Measurements from ENCODE around the gene PEBP1.

The PEBP1 gene

DNA sequence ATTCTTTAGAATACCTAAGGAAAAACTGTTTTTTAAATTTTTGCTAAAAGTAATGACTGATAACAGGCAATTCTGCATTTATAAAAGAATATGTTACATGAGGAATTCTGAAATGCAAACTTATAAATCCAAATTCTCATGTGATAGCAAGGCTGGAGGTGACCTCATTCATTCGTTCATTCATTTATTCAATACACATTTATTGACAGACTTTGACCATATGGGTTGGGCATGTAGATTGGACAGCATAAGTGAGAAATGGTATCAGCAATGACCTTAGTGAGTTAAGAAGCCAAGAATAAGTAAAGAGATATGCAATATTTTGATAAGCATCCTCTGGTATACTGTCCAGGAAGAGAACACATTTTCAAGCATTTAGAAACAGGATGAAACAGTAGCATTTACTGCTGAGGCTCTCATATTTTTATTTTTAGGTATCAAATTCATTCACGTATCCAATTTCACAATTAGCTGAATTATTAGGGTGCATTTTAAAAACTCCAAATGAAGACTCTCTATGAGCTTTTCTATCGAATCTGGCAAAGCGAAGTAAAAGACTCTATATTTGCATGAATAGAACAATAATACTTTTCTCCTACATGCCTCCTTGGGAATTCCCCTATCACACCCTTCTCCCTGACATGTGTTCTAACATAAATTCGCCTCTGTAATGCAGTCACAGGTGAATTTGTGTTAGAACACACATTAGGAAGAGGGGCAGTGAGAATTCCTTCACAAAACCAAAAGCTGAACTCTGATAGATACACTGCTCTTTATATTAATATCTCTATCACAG is 49.9 kb downstream of the PEBP1 start:
- Histone ChIP-seq H3K36me3 (ENCODE audit: control insufficient read depth in 2 of 2, insufficient read depth in 1 of 2, low read length in 2 of 2) (peaks cover 0 to 4% of the 10 kb centered on the region in 2 experiments; a peak in 1 of 3 replicates), H3K4me1 (ENCODE audit: control insufficient read depth, insufficient read depth, low read length) (no peaks in the 10 kb centered on the region), H3K27ac (ENCODE audit: extremely low read depth, low read depth, low read length) (no peak overlapping the region), H3K9me3 (ENCODE audit: control insufficient read depth, insufficient read depth, low read depth, low read length) (no peaks in the 10 kb centered on the region), H3K4me3 (ENCODE audit: low read depth, low read length) (no peak overlapping the region)
- TF ChIP-seq SP3 (tag by site-specific recombination; IDR thresholded peaks at IDR 0.05): no peak
- no peak for TF ChIP-seq ZSCAN30 (tag by site-specific recombination; IDR thresholded peaks at IDR 0.05)
- TF ChIP-seq OVOL3 (tag by site-specific recombination; IDR thresholded peaks at IDR 0.05): no peak
- no peak for TF ChIP-seq ZNF549 (tag by site-specific recombination; IDR thresholded peaks at IDR 0.05)
- TF ChIP-seq ZNF426 (tag by site-specific recombination; IDR thresholded peaks at IDR 0.05): no peak
- TF ChIP-seq ZNF394 (tag by site-specific recombination; IDR thresholded peaks at IDR 0.05; ENCODE audit: borderline replicate concordance): no peak
- TF ChIP-seq ZNF585B (tag by site-specific recombination; IDR thresholded peaks at IDR 0.05): no peak
- ChIA-PET POLR2A (no interaction called here), CTCF (interaction anchor here (0.6 to 6.8 kb wide), 4 partner anchors 24 to 374 kb away, joined by 3 to 125 read pairs (median 4); partner anchors contain the start of gene SUDS3)

DNA sequence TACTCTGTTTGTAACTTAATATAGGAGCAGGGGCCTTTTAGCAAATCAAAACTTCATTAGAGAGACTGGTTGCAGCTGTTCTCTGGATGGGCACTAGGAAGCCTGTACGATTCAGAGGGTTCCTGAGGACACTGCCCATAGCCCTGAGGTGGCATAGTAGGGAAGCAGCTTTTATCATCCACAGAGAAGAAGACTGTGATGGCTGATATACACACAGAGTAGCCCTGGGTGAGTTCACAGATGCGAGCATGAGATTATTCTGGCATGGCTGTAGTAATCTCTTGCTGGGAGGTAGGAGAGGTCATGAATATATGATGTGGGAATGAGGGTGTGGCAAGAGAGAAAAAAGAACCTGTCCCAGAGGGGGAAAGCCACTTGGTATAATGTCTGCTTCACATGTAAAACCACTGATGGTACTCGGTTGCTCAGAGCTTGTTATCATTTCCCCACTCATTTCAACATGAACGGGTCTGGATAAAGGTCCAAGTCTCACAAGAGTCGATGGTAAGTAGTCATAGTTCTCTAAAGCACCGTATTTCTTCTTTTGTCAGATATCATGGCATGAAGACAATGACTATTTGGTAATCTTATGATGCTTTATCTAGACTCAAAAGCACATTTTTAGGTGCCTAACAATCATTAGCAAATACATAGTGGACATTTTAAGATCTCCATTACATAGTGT is 52.0 kb downstream of the PEBP1 start:
- no peaks in the 10 kb centered on the region for H3K36me3 ChIP-seq (ENCODE audit: control insufficient read depth in 2 of 2, insufficient read depth in 1 of 2, low read length in 2 of 2)
- CTCF ChIA-PET: interaction anchor here (0.6 to 0.8 kb wide), 2 partner anchors 97 to 190 kb away, joined by 3 to 8 read pairs; no protein-coding TSS in a partner anchor
- TF ChIP-seq ZNF221 (tag by site-specific recombination; IDR thresholded peaks at IDR 0.05; ENCODE audit: borderline replicate concordance) (no peak), ZNF394 (tag by site-specific recombination; IDR thresholded peaks at IDR 0.05; ENCODE audit: borderline replicate concordance) (no peak), BCL11B (tag by site-specific recombination; IDR thresholded peaks at IDR 0.05; ENCODE audit: low read depth) (no peak), ZNF830 (tag by site-specific recombination; IDR thresholded peaks at IDR 0.05; ENCODE audit: low read depth) (no peak), ZNF146 (tag by site-specific recombination; IDR thresholded peaks at IDR 0.05) (no peak), ZNF2 (tag by site-specific recombination; IDR thresholded peaks at IDR 0.05) (no peak), ZNF585B (tag by site-specific recombination; IDR thresholded peaks at IDR 0.05) (no peak), GFI1B (tag by site-specific recombination; IDR thresholded peaks at IDR 0.05) (no peak), ZNF837 (tag by site-specific recombination; IDR thresholded peaks at IDR 0.05) (no peak), RBAK (tag by site-specific recombination; IDR thresholded peaks at IDR 0.05) (no peak), ZNF654 (tag by site-specific recombination; IDR thresholded peaks at IDR 0.05; ENCODE audit: low read depth) (no peak), ZNF426 (tag by site-specific recombination; IDR thresholded peaks at IDR 0.05) (no peak), ZNF768 (tag by site-specific recombination; IDR thresholded peaks at IDR 0.05) (no peak), ZNF777 (tag by site-specific recombination; IDR thresholded peaks at IDR 0.05; ENCODE audit: borderline replicate concordance) (no peak), ZNF10 (tag by site-specific recombination; IDR thresholded peaks at IDR 0.05) (no peak)
- TF ChIP-seq, protein P1, sequence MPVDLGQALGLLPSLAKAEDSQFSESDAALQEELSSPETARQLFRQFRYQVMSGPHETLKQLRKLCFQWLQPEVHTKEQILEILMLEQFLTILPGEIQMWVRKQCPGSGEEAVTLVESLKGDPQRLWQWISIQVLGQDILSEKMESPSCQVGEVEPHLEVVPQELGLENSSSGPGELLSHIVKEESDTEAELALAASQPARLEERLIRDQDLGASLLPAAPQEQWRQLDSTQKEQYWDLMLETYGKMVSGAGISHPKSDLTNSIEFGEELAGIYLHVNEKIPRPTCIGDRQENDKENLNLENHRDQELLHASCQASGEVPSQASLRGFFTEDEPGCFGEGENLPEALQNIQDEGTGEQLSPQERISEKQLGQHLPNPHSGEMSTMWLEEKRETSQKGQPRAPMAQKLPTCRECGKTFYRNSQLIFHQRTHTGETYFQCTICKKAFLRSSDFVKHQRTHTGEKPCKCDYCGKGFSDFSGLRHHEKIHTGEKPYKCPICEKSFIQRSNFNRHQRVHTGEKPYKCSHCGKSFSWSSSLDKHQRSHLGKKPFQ (tag by site-specific recombination; IDR thresholded peaks at IDR 0.05): no peak
- TF ChIP-seq, protein P2, sequence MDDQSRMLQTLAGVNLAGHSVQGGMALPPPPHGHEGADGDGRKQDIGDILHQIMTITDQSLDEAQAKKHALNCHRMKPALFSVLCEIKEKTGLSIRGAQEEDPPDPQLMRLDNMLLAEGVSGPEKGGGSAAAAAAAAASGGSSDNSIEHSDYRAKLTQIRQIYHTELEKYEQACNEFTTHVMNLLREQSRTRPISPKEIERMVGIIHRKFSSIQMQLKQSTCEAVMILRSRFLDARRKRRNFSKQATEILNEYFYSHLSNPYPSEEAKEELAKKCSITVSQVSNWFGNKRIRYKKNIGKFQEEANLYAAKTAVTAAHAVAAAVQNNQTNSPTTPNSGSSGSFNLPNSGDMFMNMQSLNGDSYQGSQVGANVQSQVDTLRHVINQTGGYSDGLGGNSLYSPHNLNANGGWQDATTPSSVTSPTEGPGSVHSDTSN (CRISPR knock-in tag; IDR thresholded peaks at IDR 0.05): no peak
- TF ChIP-seq, protein P3, sequence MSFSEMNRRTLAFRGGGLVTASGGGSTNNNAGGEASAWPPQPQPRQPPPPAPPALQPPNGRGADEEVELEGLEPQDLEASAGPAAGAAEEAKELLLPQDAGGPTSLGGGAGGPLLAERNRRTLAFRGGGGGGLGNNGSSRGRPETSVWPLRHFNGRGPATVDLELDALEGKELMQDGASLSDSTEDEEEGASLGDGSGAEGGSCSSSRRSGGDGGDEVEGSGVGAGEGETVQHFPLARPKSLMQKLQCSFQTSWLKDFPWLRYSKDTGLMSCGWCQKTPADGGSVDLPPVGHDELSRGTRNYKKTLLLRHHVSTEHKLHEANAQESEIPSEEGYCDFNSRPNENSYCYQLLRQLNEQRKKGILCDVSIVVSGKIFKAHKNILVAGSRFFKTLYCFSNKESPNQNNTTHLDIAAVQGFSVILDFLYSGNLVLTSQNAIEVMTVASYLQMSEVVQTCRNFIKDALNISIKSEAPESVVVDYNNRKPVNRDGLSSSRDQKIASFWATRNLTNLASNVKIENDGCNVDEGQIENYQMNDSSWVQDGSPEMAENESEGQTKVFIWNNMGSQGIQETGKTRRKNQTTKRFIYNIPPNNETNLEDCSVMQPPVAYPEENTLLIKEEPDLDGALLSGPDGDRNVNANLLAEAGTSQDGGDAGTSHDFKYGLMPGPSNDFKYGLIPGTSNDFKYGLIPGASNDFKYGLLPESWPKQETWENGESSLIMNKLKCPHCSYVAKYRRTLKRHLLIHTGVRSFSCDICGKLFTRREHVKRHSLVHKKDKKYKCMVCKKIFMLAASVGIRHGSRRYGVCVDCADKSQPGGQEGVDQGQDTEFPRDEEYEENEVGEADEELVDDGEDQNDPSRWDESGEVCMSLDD (tag by site-specific recombination; IDR thresholded peaks at IDR 0.05): no peak
- peaks cover 4% of the 10 kb centered on the region; the same call in 1 of the 2 replicates for H3K4me1 ChIP-seq (ENCODE audit: control insufficient read depth, insufficient read depth, low read length)
- POLR2A ChIA-PET: interaction anchor here (1.0 kb wide), 1 partner anchor 46 kb away, joined by 8 read pairs; no protein-coding TSS in a partner anchor
- H3K27ac ChIP-seq (ENCODE audit: extremely low read depth, low read depth, low read length): no peak overlapping the region
- no peaks in the 10 kb centered on the region for H3K9me3 ChIP-seq (ENCODE audit: control insufficient read depth, insufficient read depth, low read depth, low read length)
- no peak overlapping the region for H3K4me3 ChIP-seq (ENCODE audit: low read depth, low read length)
